GM18502 (cell line): ENCODE results near the gene ACSF2.
"Not testable (repeated sequence)": the region's sequence is repeated elsewhere in the genome, so short reads cannot be mapped to it uniquely, and the experiment has no call there.

ENCODE experiments used
- ATAC-seq: cut with Tn5 transposase; IDR thresholded peaks from one replicate; pipeline ENCODE4 v1.9.1; 2021; ENCODE audit warnings: mild to moderate bottlenecking; ENCODE audit not compliant: unreplicated experiment, poor library complexity

ACSF2 gene

GRCh38 chr17:50425682-50426471 lies at the start of gene ACSF2:
Gene ACSF2 (plus strand): TSS chr17:50426218. CDS start chr17:50426262, 44 bp downstream.
- peak; percentile 61 for ATAC-seq

DNA sequence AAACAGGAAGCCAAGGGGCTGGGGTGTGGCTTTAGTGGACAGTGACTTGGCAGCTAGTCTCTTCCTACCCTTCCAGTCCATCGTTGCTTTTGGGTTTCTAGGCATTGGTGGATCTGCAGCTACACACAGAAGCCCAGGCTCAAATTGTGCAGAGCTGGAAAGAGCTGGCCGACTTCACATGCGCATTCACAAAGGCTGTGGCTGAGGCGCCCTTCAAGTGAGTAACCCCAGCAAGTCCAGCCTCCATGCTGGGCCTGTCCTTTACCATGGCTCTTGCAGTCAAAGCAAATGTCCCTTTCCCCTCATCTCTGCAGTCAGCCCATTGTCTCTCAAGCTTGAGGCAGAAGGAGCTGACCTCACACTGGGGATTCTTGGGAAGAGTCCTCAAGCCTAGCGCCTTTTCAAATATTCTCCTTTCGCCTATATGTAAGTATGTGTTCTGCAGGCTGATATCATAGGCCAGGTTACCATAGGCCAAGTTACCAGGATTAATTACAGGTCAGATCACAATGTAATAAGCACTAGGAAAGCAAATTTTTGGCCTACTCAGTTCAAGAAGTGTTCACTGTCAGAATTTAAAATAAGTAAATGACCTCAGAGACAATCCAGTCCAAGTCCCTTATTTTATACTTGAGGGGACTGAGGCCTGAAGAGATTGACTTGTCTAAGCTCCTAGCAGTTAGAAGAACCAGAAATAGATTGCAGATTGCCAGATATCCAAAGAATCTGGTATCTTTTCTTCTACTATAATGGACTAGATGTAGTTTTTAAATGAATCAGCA lies 46.5 kb upstream of the ACSF2 start:
- no peak for ATAC-seq

DNA sequence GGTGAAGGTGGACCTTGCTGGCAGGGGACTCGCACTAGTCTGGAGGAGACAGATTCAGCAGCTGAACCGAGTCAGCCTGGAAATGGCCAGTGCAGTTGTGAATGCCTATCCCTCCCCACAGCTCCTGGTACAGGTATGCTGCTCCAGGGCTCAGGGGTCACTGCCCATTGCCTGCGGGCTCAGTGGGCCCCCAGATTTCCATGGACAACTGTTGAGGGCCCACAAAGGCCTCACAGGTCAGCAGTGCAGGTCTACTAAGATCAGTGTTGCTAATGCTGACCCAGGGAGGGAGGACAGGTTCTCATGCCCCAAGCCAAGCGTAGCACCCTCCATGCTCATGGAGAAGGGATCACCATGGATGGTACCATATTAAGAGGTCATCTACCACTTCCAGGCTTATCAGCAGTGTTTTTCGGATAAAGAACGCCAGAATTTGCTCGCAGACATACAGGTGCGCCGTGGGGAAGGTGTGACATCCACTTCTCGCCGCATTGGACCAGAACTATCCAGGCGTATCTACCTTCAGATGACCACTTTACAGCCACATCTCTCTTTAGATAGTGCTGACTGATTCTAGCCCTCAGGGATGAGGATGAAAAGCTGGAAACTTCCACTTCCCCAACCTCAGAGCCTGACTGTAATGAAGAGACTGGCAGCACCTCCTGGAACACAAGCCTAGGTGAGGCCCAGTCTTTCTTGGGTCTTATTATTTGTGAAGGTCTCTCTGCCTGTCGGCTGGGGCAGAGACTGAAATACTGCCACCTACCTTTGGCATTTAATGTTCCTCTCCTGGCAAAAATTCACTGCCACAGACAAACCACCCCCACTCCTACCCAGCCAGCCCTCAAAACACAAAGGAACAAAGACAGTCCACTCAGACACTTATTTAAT lies 45.4 kb upstream of the ACSF2 start:
- no peak for ATAC-seq

GRCh38 chr17:50381260-50381815 lies 44.7 kb upstream of the ACSF2 start:
- ATAC-seq, result no peak

- no peak for ATAC-seq
Observed at GRCh38 chr17:50381920-50382319, 44.1 kb upstream of the ACSF2 start.

DNA sequence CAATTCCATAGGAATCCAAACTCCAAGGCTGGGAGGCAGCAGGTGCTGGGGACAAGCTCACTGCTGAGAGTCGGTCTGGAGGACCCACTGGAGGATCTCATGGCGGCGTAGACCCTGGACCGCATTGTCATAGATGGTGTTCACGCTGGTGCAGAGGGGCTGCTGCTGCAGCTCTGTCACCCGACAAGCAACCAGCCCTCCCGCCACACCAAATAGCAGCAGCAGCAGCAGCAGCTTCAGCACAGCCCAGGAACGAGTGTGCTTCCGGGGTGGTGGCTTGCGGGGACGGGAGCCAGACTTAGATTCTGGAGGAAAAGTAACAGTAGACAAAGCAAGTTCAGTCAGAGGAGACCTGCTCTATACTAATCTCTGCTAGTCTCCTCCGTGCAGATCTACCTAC lies 43.1 kb upstream of the ACSF2 start:
- ATAC-seq, result no peak

- ATAC-seq, result no peak
Observed at GRCh38 chr17:50386510-50386909, 39.5 kb upstream of the ACSF2 start.

DNA sequence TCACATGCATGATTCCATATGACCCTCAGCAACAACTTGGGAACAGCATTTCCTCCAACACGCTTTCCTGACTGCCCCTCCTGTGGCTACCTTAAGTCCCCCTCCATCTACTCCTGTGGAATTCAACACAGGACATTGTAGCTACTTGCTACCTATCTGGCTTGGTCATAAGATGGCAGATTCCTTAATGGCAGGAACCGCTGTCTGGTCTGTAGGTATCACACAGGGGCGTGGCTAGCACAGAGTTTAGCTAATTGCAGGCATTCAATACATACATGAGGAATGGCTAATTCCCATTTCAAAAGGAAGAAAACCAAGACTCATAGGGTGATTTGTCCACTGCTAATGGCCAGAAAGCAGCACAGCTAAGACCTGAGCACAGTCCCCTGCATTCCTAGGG lies 37.3 kb upstream of the ACSF2 start:
- ATAC-seq, result no peak

GRCh38 chr17:50389534-50389933 lies 36.5 kb upstream of the ACSF2 start:
- ATAC-seq, result no peak

- no peak for ATAC-seq
Observed at GRCh38 chr17:50392621-50393020, 33.4 kb upstream of the ACSF2 start.

- no peak for ATAC-seq
Observed at GRCh38 chr17:50393700-50394099, 32.3 kb upstream of the ACSF2 start.

GRCh38 chr17:50394711-50395110 lies 31.3 kb upstream of the ACSF2 start:
- ATAC-seq, result no peak

GRCh38 chr17:50396261-50397110 lies 29.5 kb upstream of the ACSF2 start:
- ATAC-seq, result peak; percentile 19

GRCh38 chr17:50397111-50397918 lies 28.7 kb upstream of the ACSF2 start, which contains the start of gene LRRC59:
Gene LRRC59 (minus strand): TSS chr17:50397523. CDS start chr17:50397317, 206 bp downstream.
- ATAC-seq, result peak; percentile 96

DNA sequence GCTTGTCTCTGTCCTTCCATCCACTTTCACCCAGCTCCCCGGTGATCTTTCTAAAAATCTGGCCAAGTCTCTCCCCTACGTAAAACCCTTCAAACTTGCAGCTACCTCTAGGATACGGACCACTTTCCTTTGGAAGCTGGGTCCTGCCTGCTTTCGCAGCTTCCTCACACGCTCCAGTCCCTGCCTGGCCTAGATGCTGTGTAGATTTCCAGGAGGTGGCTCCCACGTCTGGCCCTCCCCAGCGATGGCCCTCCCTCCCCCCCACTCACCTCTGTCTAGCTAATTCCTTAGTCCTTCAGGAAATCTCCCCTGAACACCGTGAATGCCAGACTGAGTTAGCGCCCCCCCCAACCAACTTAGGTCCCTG lies 28.1 kb upstream of the ACSF2 start:
- no peak for ATAC-seq

- ATAC-seq, result not testable (repeated sequence)
Observed at GRCh38 chr17:50398672-50399071, 27.3 kb upstream of the ACSF2 start.

DNA sequence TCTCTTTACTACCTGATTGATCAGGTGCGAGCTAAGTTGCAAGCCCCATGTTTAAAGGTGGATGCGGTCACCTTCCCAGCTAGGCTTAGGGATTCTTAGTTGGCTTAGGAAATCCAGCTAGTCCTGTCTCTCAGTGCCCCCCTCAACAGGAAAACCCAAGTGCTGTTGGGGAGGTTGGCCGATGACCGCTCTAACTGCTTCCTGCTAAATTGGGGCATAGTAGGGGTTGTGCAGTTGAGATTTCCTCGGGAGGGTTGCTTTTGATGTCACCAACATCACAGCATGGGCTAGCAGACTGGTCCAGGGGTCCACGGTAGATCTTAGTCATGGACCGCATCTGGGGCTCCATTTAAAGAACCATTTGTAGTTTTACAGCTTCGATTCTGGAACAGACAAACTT lies 26.4 kb upstream of the ACSF2 start:
- ATAC-seq, result not testable (repeated sequence)

GRCh38 chr17:50405351-50405750 lies 20.7 kb upstream of the ACSF2 start:
- not testable (repeated sequence) for ATAC-seq

GRCh38 chr17:50406578-50406977 lies 19.4 kb upstream of the ACSF2 start:
- no peak for ATAC-seq
